ENCODE data around the gene ITGBL1.

DNA sequence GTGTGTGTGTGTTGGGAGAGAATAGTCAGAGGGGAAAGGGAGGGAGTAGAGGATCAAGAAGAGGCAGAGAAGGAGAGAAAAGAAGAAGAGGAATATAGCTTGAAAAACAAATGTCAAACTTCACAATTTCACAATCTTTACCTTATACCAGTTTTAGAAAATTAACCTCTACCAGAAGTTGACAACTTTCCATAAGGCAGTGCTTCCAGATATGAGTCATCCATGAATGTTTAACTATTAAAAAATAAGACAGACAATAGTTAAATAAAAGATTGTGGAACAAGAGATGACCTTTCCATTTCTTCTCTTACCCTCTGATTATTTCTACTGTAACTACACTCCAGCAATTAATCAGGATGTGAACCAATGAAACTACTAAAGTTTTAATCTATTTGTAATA lies 229.4 kb downstream of the ITGBL1 start:
- TF ChIP-seq, protein P1, sequence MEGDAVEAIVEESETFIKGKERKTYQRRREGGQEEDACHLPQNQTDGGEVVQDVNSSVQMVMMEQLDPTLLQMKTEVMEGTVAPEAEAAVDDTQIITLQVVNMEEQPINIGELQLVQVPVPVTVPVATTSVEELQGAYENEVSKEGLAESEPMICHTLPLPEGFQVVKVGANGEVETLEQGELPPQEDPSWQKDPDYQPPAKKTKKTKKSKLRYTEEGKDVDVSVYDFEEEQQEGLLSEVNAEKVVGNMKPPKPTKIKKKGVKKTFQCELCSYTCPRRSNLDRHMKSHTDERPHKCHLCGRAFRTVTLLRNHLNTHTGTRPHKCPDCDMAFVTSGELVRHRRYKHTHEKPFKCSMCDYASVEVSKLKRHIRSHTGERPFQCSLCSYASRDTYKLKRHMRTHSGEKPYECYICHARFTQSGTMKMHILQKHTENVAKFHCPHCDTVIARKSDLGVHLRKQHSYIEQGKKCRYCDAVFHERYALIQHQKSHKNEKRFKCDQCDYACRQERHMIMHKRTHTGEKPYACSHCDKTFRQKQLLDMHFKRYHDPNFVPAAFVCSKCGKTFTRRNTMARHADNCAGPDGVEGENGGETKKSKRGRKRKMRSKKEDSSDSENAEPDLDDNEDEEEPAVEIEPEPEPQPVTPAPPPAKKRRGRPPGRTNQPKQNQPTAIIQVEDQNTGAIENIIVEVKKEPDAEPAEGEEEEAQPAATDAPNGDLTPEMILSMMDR (IDR thresholded peaks at IDR 0.05; ENCODE audit: borderline replicate concordance, extremely low read depth, low read length, poor library complexity, severe bottlenecking) = no peak
- TF ChIP-seq EZH2 (IDR thresholded peaks at IDR 0.05; ENCODE audit: borderline replicate concordance, low read depth, low read length, severe bottlenecking) = no peak
